GM20000 (cell line): ENCODE data around the gene CTNND1.

Source experiments
- DNase-seq: peaks from one replicate; pipeline ENCODE4 v3.0.0; 2012; ENCODE audit warnings: low spot score
- CTCF ChIP-seq: IDR thresholded peaks from 2 replicates; pipeline ENCODE4 v1.5.1; 2012; ENCODE audit warnings: mild to moderate bottlenecking, control low read depth; ENCODE audit errors: extremely low read depth, missing control alignments

Gene CTNND1

DNA sequence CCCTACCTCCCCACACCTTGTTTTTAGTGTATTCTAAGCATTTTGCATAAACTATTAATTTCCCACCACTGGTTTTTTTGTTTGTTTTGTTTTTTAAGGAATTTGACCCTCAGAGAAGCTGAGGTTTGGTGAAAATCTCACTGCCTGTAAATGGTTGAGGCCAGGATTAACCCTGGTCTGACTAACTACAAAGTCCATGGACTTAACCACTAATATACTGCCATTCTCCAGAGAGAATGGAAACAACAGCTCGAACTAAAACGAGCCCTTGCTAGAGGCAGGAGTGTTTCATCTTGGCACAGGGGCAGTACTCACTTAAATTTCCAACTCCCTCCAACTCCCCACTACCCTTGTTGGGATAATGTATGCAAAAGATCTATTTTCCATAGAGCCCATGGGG, 3.0 kb downstream of the CTNND1 start:
- no peak for TF ChIP-seq CTCF
- DNase-seq: no peak

- no peak for DNase-seq
- TF ChIP-seq CTCF: no peak
Observed at GRCh38 chr11:57764972-57765371, 3.4 kb downstream of the CTNND1 start.

- TF ChIP-seq CTCF: no peak
- DNase-seq: no peak
Observed at GRCh38 chr11:57770793-57771192, 9.2 kb downstream of the CTNND1 start.

GRCh38 chr11:57771365-57771764, 9.8 kb downstream of the CTNND1 start:
- TF ChIP-seq CTCF: no peak
- DNase-seq: no peak

GRCh38 chr11:57772562-57772961, 11.0 kb downstream of the CTNND1 start:
- TF ChIP-seq CTCF: no peak
- no peak for DNase-seq

- TF ChIP-seq CTCF: no peak
- DNase-seq: no peak
Observed at GRCh38 chr11:57773026-57773598, 11.5 kb downstream of the CTNND1 start.

DNA sequence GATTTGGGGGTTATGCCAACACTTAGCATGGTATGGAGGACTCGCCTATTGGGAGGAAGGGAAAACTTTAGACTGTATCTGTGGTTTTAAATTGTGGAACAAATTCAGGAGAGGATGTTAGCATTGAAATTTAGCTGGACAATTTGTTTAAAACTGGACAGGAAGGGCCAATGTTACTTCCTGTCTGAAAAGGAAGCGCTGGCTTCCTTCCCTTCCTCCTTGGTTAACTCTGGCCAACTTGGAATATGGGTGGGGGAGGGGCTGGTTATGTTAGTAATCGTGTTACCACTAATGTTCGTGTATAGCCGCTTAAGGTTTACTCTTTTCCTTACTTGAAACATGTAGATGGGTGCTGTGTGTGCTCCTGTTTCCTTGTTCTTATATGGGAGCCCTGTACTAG, 13.9 kb downstream of the CTNND1 start:
- no peak for TF ChIP-seq CTCF
- no peak for DNase-seq
